Activated CD4-positive, alpha-beta memory T cell treated with anti-CD3 and anti-CD28 coated beads, Interleukin-2, amount 10 ng/mL, durations not matched to agents 7 days and 5 days (primary cell): ENCODE results near the gene SPATA6. TPM values are rescaled to one million over a fixed set of nuclear protein-coding genes. Genes with fewer than 3 reads are reported as not detected.
"Not testable (repeated sequence)": the region's sequence is repeated elsewhere in the genome, so short reads cannot be mapped to it uniquely, and the experiment has no call there.

Experiments
- CTCF ChIA-PET: fragments of 350-600 bp; sonication (Branson Sonifier 250); formaldehyde crosslinking; loops from one replicate; lab custom pipeline; 2021; ENCODE audit warnings: antibody characterized with exemption, inconsistent platforms; lab: Charles Lee
- POLR2A ChIA-PET: fragments of 350-600 bp; sonication (Branson Sonifier 250); formaldehyde crosslinking; loops from one replicate; lab custom pipeline; 2021; ENCODE audit warnings: antibody characterized with exemption; lab: Charles Lee
- DNase-seq: peaks from one replicate; pipeline ENCODE4 v3.0.0-alpha.2; 2020
- H3K27ac Mint-ChIP-seq: one replicate; pipeline ENCODE4 v1.8.0; 2021; ENCODE audit warnings: mild to moderate bottlenecking, mixed read lengths
- H3K27me3 Mint-ChIP-seq: one replicate; pipeline ENCODE4 v1.8.0; 2021; ENCODE audit warnings: mixed read lengths
- H3K36me3 Mint-ChIP-seq: one replicate; pipeline ENCODE4 v1.8.0; 2021; ENCODE audit warnings: low read depth, mixed read lengths
- H3K4me1 Mint-ChIP-seq: one replicate; pipeline ENCODE4 v1.8.0; 2021; ENCODE audit warnings: mixed read lengths
- H3K4me3 Mint-ChIP-seq: one replicate; pipeline ENCODE4 v1.8.0; 2021; ENCODE audit warnings: mild to moderate bottlenecking, mixed read lengths
- H3K9me3 Mint-ChIP-seq: one replicate; pipeline ENCODE4 v1.8.0; 2021; ENCODE audit warnings: mixed read lengths
- total RNA-seq, 2 experiments: library from RNA; stranded (reverse); gene quantifications; one replicate each; pipeline ENCODE4 v1.2.3, GENCODE V29; 2021

Gene SPATA6
- total RNA-seq, 2 experiments from 2014 or later: 0.40 to 0.55 TPM

DNA sequence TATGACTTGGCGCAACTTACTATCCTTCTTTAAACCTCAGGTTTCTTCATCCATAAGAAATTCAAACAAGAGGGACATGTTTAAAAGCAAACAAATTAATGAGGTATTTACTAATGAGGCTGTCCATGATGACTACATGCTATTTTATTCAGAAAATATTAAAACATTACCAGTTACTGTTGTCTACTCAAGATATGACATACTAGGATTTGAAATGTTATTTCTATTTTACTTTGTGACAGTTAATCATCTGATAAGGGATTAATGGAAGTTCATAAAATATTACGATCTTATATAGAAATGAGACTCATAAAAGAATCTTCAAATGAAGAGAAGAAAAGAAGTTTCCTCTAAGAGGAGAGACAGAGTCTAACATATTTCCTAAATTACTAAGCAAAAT lies 80.1 kb downstream of the SPATA6 start:
- no peak overlapping the region for H3K27ac Mint-ChIP-seq
- H3K36me3 Mint-ChIP-seq: no peaks in the 10 kb centered on the region
- H3K27me3 Mint-ChIP-seq: no peaks in the 10 kb centered on the region
- no peaks in the 10 kb centered on the region for H3K9me3 Mint-ChIP-seq
- H3K4me1 Mint-ChIP-seq: no peaks in the 10 kb centered on the region
- no peak overlapping the region for H3K4me3 Mint-ChIP-seq
- CTCF ChIA-PET: no interaction called here
- DNase-seq: no peak
- POLR2A ChIA-PET: no interaction called here

DNA sequence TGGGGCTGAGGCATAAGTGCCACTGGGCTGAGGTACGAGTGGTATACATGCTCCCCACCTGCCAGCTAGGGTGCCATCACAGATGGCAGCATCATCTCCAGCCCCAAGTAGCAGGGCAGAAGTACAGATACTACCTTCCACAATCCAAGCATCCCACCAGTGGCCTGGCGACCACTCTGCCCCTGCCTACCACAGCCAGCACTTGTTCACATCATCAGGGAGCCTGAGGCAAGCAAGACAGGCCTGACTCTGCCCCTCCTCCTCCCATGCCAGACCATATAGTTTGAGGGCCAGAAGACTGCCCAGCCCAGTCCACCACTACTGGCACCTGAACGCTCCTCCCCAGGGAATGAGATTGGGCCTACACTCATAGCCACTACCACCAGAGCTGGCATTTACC lies 84.6 kb downstream of the SPATA6 start:
- no peak for DNase-seq
- Mint-ChIP-seq H3K36me3 (no peaks in the 10 kb centered on the region), H3K9me3 (no peaks in the 10 kb centered on the region), H3K27ac (no peak overlapping the region), H3K27me3 (no peaks in the 10 kb centered on the region), H3K4me3 (no peak overlapping the region), H3K4me1 (no peaks in the 10 kb centered on the region)
- ChIA-PET POLR2A (no interaction called here), CTCF (no interaction called here)

DNA sequence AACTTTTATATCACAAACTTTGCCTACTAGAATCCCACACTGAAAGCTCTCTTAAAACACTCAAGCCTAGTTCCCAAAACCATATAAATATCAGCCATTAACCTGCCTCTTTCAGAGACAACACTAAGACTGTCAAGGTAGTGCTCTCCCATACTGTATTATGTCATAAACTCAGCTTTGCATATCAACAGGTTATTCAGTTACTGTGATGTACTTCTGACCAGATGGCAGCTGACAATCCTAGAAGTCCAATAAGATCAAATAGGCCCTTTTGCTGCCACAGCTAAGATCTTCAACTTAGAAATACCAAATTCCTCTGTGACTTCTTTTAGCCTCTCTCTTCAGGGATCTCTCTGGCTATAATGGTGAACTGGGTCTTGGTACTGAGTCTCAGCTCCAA lies 97.2 kb downstream of the SPATA6 start:
- no peak overlapping the region for H3K27ac Mint-ChIP-seq
- ChIA-PET POLR2A (no interaction called here), CTCF (no interaction called here)
- no peaks in the 10 kb centered on the region for H3K36me3 Mint-ChIP-seq
- no peaks in the 10 kb centered on the region for H3K27me3 Mint-ChIP-seq
- peaks cover 3% of the 10 kb centered on the region for H3K9me3 Mint-ChIP-seq
- H3K4me1 Mint-ChIP-seq: no peaks in the 10 kb centered on the region
- DNase-seq: no peak
- no peak overlapping the region for H3K4me3 Mint-ChIP-seq

DNA sequence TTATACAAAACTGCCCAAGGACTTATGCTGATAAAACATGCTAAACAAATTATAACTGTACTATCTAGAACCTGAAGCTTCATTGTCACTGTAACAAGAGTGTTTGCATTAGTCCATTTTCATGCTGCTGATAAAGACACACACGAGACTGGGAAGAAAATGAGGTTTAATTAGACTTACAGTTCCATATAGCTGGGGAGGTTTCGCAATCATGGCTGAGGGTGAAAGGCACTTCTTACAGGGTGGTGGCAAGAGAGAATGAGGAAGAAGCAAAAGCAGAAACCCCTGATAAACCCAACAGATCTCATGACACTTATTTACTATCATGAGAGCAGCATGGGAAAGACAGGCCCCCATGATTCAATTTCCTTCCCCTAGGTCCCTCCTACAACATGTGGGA lies 100.4 kb downstream of the SPATA6 start:
- POLR2A ChIA-PET: no interaction called here
- peaks cover 5% of the 10 kb centered on the region for H3K9me3 Mint-ChIP-seq
- H3K36me3 Mint-ChIP-seq: no peaks in the 10 kb centered on the region
- no peak overlapping the region for H3K27ac Mint-ChIP-seq
- H3K4me1 Mint-ChIP-seq: no peaks in the 10 kb centered on the region
- H3K4me3 Mint-ChIP-seq: no peak overlapping the region
- no peaks in the 10 kb centered on the region for H3K27me3 Mint-ChIP-seq
- DNase-seq: no peak
- CTCF ChIA-PET: no interaction called here

DNA sequence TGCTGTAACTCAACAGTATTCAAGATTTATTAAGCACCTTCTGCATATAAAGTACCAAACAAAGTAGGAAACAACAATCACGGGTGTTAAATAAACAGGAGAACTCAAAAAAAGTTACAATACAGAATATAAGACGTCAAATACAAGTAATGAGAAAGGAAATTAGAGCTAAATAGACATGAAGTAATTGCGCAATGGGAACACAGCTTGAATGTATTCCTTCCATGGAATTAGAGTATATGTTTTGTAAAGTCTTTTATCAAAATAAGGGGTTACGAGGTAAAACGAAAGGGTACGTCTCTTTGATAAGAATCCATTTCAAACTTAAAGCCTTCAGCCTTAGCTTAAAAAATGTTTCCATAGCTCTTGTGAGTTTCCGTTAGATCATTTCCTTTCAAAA lies 109.1 kb downstream of the SPATA6 start:
- Mint-ChIP-seq H3K36me3 (no peaks in the 10 kb centered on the region), H3K4me1 (no peaks in the 10 kb centered on the region), H3K4me3 (no peak overlapping the region), H3K27me3 (no peaks in the 10 kb centered on the region), H3K9me3 (peaks cover 5% of the 10 kb centered on the region), H3K27ac (no peak overlapping the region)
- ChIA-PET CTCF (no interaction called here), POLR2A (no interaction called here)
- no peak for DNase-seq

DNA sequence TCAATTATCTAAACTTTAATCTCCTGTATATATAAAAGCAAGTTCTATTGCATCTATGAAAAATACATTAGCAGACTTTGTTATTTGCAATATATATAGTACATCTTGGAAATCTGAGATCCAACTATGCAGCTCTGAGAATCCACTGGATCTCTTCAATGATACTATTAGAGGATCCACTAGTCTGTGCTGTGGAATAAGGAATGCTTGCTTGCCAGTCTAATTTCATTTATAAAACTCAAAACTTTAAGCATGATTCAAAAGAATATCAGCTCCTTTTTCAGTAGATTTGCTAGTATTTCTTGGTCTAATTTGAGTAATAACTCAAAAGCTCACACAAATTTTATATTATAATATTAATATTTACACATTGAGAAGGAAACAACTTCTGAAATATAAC lies 115.1 kb downstream of the SPATA6 start:
- Mint-ChIP-seq H3K4me1 (no peaks in the 10 kb centered on the region), H3K4me3 (no peak overlapping the region), H3K36me3 (no peaks in the 10 kb centered on the region), H3K9me3 (no peaks in the 10 kb centered on the region), H3K27me3 (no peaks in the 10 kb centered on the region), H3K27ac (no peak overlapping the region)
- CTCF ChIA-PET: no interaction called here
- POLR2A ChIA-PET: no interaction called here
- no peak for DNase-seq

DNA sequence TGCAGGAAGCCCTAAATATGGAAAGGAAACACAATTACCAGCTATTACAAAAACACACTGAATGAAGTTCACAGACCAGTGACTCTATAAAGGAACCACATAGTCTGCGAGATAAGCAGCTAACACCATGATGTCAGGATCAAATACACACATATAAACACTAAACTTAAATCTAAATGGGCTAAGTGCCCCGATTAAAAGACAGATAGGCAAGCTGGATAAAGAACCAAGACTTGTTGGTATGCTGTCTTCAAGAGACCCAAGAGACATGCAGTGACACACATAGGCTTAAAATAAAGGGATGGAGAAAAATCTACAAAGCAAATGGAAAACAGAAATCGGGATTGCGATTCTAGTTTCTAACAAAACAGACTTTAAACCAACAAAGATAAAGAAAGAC lies 127.6 kb downstream of the SPATA6 start:
- Mint-ChIP-seq H3K27me3 (no peaks in the 10 kb centered on the region), H3K36me3 (no peaks in the 10 kb centered on the region), H3K4me1 (no peaks in the 10 kb centered on the region), H3K9me3 (no peaks in the 10 kb centered on the region), H3K27ac (no peak overlapping the region), H3K4me3 (no peak overlapping the region)
- POLR2A ChIA-PET: no interaction called here
- CTCF ChIA-PET: no interaction called here
- DNase-seq: no peak

DNA sequence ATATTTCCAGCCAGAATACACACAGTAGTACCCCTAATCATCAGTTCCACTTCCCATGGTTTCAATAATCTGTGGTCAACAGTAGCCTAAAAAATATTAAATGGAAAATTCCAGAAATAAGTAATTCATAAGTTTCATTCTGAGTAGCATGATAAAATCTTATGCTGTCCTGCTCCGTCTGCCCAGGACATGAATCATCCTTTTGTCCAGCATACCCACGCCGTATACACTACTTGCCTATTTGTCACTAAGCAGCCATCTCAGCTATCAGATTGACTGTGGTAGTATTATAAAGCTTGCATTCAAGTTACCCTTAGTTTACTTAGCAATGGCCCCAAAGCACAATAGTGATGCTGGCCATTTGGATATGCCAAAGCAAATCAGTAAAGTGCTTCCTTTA lies 130.8 kb downstream of the SPATA6 start:
- POLR2A ChIA-PET: no interaction called here
- DNase-seq: no peak
- no peaks in the 10 kb centered on the region for H3K36me3 Mint-ChIP-seq
- H3K4me1 Mint-ChIP-seq: no peaks in the 10 kb centered on the region
- no peak overlapping the region for H3K4me3 Mint-ChIP-seq
- no peak overlapping the region for H3K27ac Mint-ChIP-seq
- CTCF ChIA-PET: no interaction called here
- no peaks in the 10 kb centered on the region for H3K27me3 Mint-ChIP-seq
- H3K9me3 Mint-ChIP-seq: no peaks in the 10 kb centered on the region

DNA sequence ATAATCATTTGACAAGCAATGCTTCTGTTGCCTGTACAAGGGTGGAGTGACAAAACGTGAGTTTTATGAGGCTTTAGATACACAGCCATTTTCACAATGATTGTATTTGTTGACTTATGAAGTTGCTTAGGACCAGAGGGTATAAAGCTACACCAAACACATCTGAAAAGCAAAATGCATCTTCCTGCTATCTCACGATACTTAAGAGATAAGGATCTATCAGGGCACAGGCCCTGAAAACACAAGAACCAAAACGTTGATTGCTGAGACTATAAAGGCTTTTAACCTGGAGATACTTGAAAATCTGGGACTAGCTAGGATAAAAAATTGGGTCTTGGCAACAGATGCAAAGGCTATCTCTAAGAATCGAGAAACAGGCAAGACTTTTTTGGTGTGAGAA lies 133.7 kb downstream of the SPATA6 start:
- H3K27ac Mint-ChIP-seq: no peak overlapping the region
- no peak for DNase-seq

DNA sequence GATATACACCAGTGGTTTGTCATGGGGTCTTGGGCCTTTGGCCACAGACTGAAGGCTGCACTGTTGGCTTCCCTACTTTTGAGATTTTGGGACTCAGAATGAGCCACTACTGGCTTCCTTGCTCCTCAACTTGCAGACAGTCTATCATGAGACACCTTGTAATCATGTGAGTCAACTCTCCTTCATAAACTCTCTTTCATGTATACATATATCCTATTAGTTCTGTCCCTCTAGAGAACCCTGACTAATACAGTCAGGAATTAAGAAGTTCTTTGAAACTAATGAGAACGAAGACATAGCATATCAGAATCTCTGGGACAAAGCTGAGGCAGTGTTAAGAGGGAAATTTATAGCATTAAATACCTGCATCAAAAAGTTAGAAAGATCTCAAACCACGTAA lies 138.7 kb downstream of the SPATA6 start:
- H3K9me3 Mint-ChIP-seq: peaks cover 3% of the 10 kb centered on the region
- no peaks in the 10 kb centered on the region for H3K27me3 Mint-ChIP-seq
- ChIA-PET CTCF (no interaction called here), POLR2A (no interaction called here)
- no peak for DNase-seq
- H3K4me3 Mint-ChIP-seq: no peak overlapping the region
- no peaks in the 10 kb centered on the region for H3K4me1 Mint-ChIP-seq
- H3K27ac Mint-ChIP-seq: no peak overlapping the region
- no peaks in the 10 kb centered on the region for H3K36me3 Mint-ChIP-seq

More for the DNA sequence above, 133.7 kb downstream of the SPATA6 start:
- H3K27me3 Mint-ChIP-seq: no peaks in the 10 kb centered on the region
- H3K9me3 Mint-ChIP-seq: no peaks in the 10 kb centered on the region
- no peaks in the 10 kb centered on the region for H3K4me1 Mint-ChIP-seq
- no peaks in the 10 kb centered on the region for H3K36me3 Mint-ChIP-seq
- POLR2A ChIA-PET: no interaction called here
- no peak overlapping the region for H3K4me3 Mint-ChIP-seq
- CTCF ChIA-PET: no interaction called here

DNA sequence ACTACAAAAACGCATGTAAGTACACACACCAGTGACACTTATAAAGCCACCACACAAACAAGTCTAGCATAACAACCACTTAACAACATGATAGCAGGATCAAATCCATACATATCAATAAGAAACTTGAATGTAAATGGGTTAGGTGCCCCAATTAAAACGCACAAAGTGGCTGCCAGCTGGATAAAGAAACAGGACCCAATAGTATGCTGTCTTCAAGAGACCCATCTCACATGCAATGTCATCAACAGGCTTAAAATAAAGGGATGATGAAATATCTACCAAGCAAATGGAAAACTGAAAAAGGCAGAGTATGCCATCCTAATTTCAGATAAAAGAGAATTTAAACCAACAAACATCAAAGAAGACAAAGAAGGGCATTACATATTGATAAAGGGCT lies 139.9 kb downstream of the SPATA6 start:
- no peak overlapping the region for H3K27ac Mint-ChIP-seq
- ChIA-PET POLR2A (no interaction called here), CTCF (no interaction called here)
- no peaks in the 10 kb centered on the region for H3K27me3 Mint-ChIP-seq
- no peaks in the 10 kb centered on the region for H3K4me1 Mint-ChIP-seq
- peaks cover 3% of the 10 kb centered on the region for H3K9me3 Mint-ChIP-seq
- DNase-seq: no peak
- no peaks in the 10 kb centered on the region for H3K36me3 Mint-ChIP-seq
- no peak overlapping the region for H3K4me3 Mint-ChIP-seq

DNA sequence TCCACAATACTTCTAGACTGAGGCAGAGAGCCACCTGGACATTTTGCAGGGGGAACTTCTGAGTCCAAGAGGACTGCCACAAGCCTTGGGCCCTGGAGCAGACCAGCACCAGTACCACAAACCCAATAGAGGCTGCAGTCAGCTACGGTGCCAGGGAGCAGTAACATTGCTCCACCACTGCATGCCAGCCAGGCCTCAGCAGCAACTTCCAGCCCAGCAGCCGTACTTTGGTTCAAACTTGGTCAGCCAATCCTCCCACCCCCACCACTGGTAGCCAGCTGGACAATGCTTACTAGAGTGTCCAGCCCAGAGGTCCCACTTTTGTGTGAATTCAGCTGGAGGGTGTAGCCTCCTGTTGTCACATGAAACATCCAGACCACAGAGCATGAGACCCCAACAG lies 142.1 kb downstream of the SPATA6 start:
- Mint-ChIP-seq H3K9me3 (peaks cover 9% of the 10 kb centered on the region), H3K27me3 (no peaks in the 10 kb centered on the region), H3K4me3 (no peak overlapping the region), H3K27ac (no peak overlapping the region), H3K4me1 (no peaks in the 10 kb centered on the region), H3K36me3 (no peaks in the 10 kb centered on the region)
- ChIA-PET CTCF (no interaction called here), POLR2A (no interaction called here)
- no peak for DNase-seq

DNA sequence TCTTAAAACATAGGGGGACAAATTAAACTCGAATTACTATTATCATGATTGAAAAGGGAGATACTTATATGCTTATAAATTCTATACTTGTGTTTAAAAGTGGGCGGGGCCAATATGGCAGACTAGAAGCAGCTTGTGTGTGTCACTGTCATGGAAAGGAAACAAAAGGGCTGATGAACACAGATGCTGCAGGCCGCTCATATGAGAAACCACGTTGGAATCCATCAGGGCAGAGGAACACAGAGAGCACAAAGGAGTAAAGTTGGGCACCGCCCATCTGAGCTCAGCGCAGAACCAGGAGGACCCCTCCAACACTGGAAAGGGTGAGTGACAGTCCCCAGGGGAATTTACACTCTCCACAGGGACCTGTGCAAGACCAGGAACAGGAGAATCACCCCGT lies 142.5 kb downstream of the SPATA6 start:
- Mint-ChIP-seq H3K4me1 (no peaks in the 10 kb centered on the region), H3K27me3 (no peaks in the 10 kb centered on the region), H3K4me3 (no peak overlapping the region), H3K27ac (no peak overlapping the region), H3K36me3 (no peaks in the 10 kb centered on the region), H3K9me3 (peaks cover 10% of the 10 kb centered on the region)
- POLR2A ChIA-PET: no interaction called here
- no peak for DNase-seq
- CTCF ChIA-PET: no interaction called here

DNA sequence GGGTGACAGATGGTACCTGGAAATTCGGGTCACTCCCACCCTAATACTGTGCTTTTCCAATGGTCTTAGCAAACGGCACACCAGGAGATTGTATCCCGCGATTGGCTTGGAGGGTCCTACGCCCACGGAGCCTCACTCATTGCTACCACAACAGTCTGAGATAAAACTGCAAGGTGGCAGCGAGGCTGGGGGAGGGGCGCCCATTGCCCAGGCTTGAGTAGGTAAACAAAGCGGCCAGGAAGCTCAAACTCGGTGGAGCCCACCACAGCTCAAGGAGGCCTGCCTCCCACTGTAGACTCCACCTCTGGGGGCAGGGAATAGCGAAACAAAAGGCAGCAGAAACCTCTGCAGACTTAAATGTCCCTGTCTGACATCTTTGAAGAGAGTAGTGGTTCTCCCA lies 160.2 kb downstream of the SPATA6 start:
- H3K27me3 Mint-ChIP-seq, H3K36me3 Mint-ChIP-seq, H3K27ac Mint-ChIP-seq, CTCF ChIA-PET, H3K4me3 Mint-ChIP-seq, DNase-seq, H3K4me1 Mint-ChIP-seq, POLR2A ChIA-PET, H3K9me3 Mint-ChIP-seq: not testable (repeated sequence)

DNA sequence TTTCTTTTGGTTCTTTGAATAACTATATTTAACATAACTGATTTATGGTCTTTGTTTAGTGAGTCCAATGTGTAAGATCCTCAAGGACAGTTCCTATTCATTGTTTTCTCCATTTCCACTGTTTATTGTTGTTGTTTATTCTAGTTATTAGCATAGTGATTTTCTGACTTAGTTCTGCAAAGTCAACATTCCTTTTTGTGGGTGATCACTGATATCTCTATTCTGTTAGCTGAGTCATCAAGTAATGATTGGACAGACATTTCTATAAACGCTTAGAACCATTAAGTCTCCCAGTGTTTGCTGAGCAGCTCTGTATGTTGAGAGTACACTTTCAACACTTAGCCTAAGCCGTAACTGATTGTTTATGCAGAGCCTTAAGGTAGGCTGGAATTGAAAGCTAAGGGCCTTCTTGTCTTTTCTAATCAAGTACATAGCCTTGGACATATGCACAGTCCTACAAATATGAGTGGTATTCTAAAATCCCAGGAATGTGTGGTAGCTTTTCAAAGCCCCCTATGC lies 162.4 kb downstream of the SPATA6 start:
- Mint-ChIP-seq H3K9me3 (peaks cover 7% of the 10 kb centered on the region), H3K27me3 (no peaks in the 10 kb centered on the region), H3K27ac (no peak overlapping the region), H3K36me3 (no peaks in the 10 kb centered on the region), H3K4me1 (no peaks in the 10 kb centered on the region), H3K4me3 (no peak overlapping the region)
- POLR2A ChIA-PET: no interaction called here
- CTCF ChIA-PET: no interaction called here
- no peak for DNase-seq
